ENCODE results near the gene MYL6B. TPM values are rescaled to one million over a fixed set of nuclear protein-coding genes. Genes with fewer than 3 reads are reported as not detected.

The MYL6B gene
- total and polyA plus RNA-seq, 3 experiments from 2014 or later: 6.2 to 70.0 (median 68.6) TPM

GRCh38 chr12:56188778-56189098, 36.4 kb downstream of the MYL6B start:
- Mint-ChIP-seq H3K9me3 (no peaks in the 10 kb centered on the region), H3K27ac (peak overlapping the region; percentile 85 to 98 (median 92)), H3K4me1 (peaks cover 40 to 54% (median 52%) of the 10 kb centered on the region in 3 donors), H3K27me3 (peaks cover 0 to 8% of the 10 kb centered on the region in 2 donors), H3K4me3 (peak overlapping the region; percentile 86 to 92 (median 88)), H3K36me3 (peaks cover 0 to 46% (median 7%) of the 10 kb centered on the region in 3 donors)
- ChIA-PET CTCF (interaction anchor here (0.8 to 6.4 kb wide), 24 partner anchors 8 to 450 kb away, joined by 3 to 121 read pairs (median 8); partner anchors contain the start of genes CS, ESYT1, MYL6 and RNF41), POLR2A (interaction anchor here (1.1 to 4.8 kb wide), 10 partner anchors 28 to 450 kb away, joined by 3 to 60 read pairs (median 11); partner anchors contain the start of genes ESYT1, MYL6, MYL6B and PA2G4)
- Histone ChIP-seq H3K4me3 (ENCODE audit: low read length) (peak overlapping the region; percentile 46), H3K36me3 (ENCODE audit: insufficient read depth, low read length) (peaks cover 25% of the 10 kb centered on the region), H3K4me1 (ENCODE audit: insufficient read depth, low read length) (peaks cover 31% of the 10 kb centered on the region), H3K27me3 (ENCODE audit: insufficient read depth, low read length, poor library complexity, severe bottlenecking) (no peaks in the 10 kb centered on the region), H3K9me3 (ENCODE audit: low read length) (no peaks in the 10 kb centered on the region), H3K27ac (ENCODE audit: low read depth, low read length) (peak overlapping the region; percentile 75)
- peak in 2 of 5 donors; percentile 13 to 42 for DNase-seq

GRCh38 chr12:56189099-56189917, 36.9 kb downstream of the MYL6B start, which contains the start of gene SMARCC2:
TSS of gene SMARCC2 (minus strand) at chr12:56189483. CDS start at chr12:56189461, 22 bp downstream.
- Mint-ChIP-seq H3K27ac (peak within 1 kb of the TSS; percentile 93 to 100 (median 98)), H3K9me3 (no peaks in the 10 kb centered on the region), H3K4me1 (peaks cover 40 to 54% (median 52%) of the 10 kb centered on the region in 3 donors), H3K27me3 (peaks cover 0 to 8% of the 10 kb centered on the region in 2 donors), H3K4me3 (peak within 1 kb of the TSS; percentile 92 to 99 (median 97)), H3K36me3 (peaks cover 0 to 40% (median 5%) of the 10 kb centered on the region in 3 donors)
- Histone ChIP-seq H3K36me3 (ENCODE audit: insufficient read depth, low read length) (peaks cover 20% of the 10 kb centered on the region), H3K9me3 (ENCODE audit: low read length) (no peaks in the 10 kb centered on the region), H3K27me3 (ENCODE audit: insufficient read depth, low read length, poor library complexity, severe bottlenecking) (no peaks in the 10 kb centered on the region), H3K27ac (ENCODE audit: low read depth, low read length) (peak within 1 kb of the TSS; percentile 84), H3K4me3 (ENCODE audit: low read length) (peak within 1 kb of the TSS; percentile 95), H3K4me1 (ENCODE audit: insufficient read depth, low read length) (peaks cover 31% of the 10 kb centered on the region)
- ChIA-PET POLR2A (interaction anchor here (0.5 to 4.8 kb wide), 23 partner anchors 9 to 473 kb away, joined by 3 to 60 read pairs (median 5); partner anchors contain the start of genes CD63, CNPY2, ESYT1 and MYL6), CTCF (interaction anchor here (0.7 to 6.4 kb wide), 54 partner anchors 8 to 453 kb away, joined by 3 to 121 read pairs (median 5); partner anchors contain the start of genes ANKRD52, CNPY2, CS and ESYT1)
- DNase-seq: peak; percentile 80 to 90 (median 84)

- peak overlapping the region; percentile 93 to 100 (median 98) for H3K27ac Mint-ChIP-seq
- POLR2A ChIA-PET: interaction anchor here (0.6 to 4.8 kb wide), 23 partner anchors 10 to 474 kb away, joined by 3 to 60 read pairs (median 5); partner anchors contain the start of genes CD63, CNPY2, ESYT1 and MYL6
- Histone ChIP-seq H3K27ac (ENCODE audit: low read depth, low read length) (peak overlapping the region; percentile 84), H3K36me3 (ENCODE audit: insufficient read depth, low read length) (peaks cover 13% of the 10 kb centered on the region), H3K27me3 (ENCODE audit: insufficient read depth, low read length, poor library complexity, severe bottlenecking) (no peaks in the 10 kb centered on the region), H3K4me1 (ENCODE audit: insufficient read depth, low read length) (peaks cover 31% of the 10 kb centered on the region), H3K9me3 (ENCODE audit: low read length) (no peaks in the 10 kb centered on the region), H3K4me3 (ENCODE audit: low read length) (peak overlapping the region; percentile 95)
- DNase-seq: peak; percentile 54 to 78 (median 68)
- H3K27me3 Mint-ChIP-seq: peaks cover 0 to 8% of the 10 kb centered on the region in 2 donors
- H3K9me3 Mint-ChIP-seq: no peaks in the 10 kb centered on the region
- H3K36me3 Mint-ChIP-seq: peaks cover 0 to 32% (median 3%) of the 10 kb centered on the region in 3 donors
- peak overlapping the region; percentile 92 to 99 (median 97) for H3K4me3 Mint-ChIP-seq
- CTCF ChIA-PET: interaction anchor here (0.7 to 6.4 kb wide), 51 partner anchors 8 to 454 kb away, joined by 3 to 121 read pairs (median 5); partner anchors contain the start of genes ANKRD52, CNPY2, CS and ESYT1
- H3K4me1 Mint-ChIP-seq: peaks cover 40 to 54% (median 49%) of the 10 kb centered on the region in 3 donors
These were observed 37.7 kb downstream of the MYL6B start for GRCh38 chr12:56189918-56190694.

GRCh38 chr12:56190695-56191155, 38.3 kb downstream of the MYL6B start:
- Mint-ChIP-seq H3K4me1 (peaks cover 40 to 53% (median 48%) of the 10 kb centered on the region in 3 donors), H3K9me3 (no peaks in the 10 kb centered on the region), H3K27me3 (peaks cover 0 to 8% of the 10 kb centered on the region in 2 donors), H3K27ac (peak overlapping the region; percentile 93 to 100 (median 98)), H3K4me3 (peak overlapping the region; percentile 92 to 99 (median 97)), H3K36me3 (peaks cover 0 to 26% (median 3%) of the 10 kb centered on the region in 3 donors)
- Histone ChIP-seq H3K27ac (ENCODE audit: low read depth, low read length) (peak overlapping the region; percentile 84), H3K36me3 (ENCODE audit: insufficient read depth, low read length) (peaks cover 11% of the 10 kb centered on the region), H3K4me3 (ENCODE audit: low read length) (peak overlapping the region; percentile 36), H3K4me1 (ENCODE audit: insufficient read depth, low read length) (peaks cover 31% of the 10 kb centered on the region), H3K9me3 (ENCODE audit: low read length) (no peaks in the 10 kb centered on the region), H3K27me3 (ENCODE audit: insufficient read depth, low read length, poor library complexity, severe bottlenecking) (no peaks in the 10 kb centered on the region)
- POLR2A ChIA-PET: interaction anchor here (0.6 to 4.8 kb wide), 7 partner anchors 29 to 446 kb away, joined by 3 to 60 read pairs (median 3); partner anchors contain the start of genes ESYT1, RPL41 and ZC3H10
- peak in 1 of 5 donors; percentile 10 for DNase-seq
- CTCF ChIA-PET: interaction anchor here (1.2 to 6.4 kb wide), 13 partner anchors 11 to 274 kb away, joined by 3 to 121 read pairs (median 11); partner anchors contain the start of genes ANKRD52, CNPY2, ESYT1 and PA2G4

- Histone ChIP-seq H3K27me3 (ENCODE audit: insufficient read depth, low read length, poor library complexity, severe bottlenecking) (no peaks in the 10 kb centered on the region), H3K27ac (ENCODE audit: low read depth, low read length) (no peak overlapping the region), H3K4me3 (ENCODE audit: low read length) (no peak overlapping the region), H3K4me1 (ENCODE audit: insufficient read depth, low read length) (peaks cover 24% of the 10 kb centered on the region), H3K36me3 (ENCODE audit: insufficient read depth, low read length) (no peaks in the 10 kb centered on the region), H3K9me3 (ENCODE audit: low read length) (no peaks in the 10 kb centered on the region)
- H3K4me3 Mint-ChIP-seq: peak overlapping the region in 5 of 7 donors; percentile 2 to 81 (median 26)
- H3K27me3 Mint-ChIP-seq: peaks cover 0 to 8% of the 10 kb centered on the region in 2 donors
- H3K9me3 Mint-ChIP-seq: no peaks in the 10 kb centered on the region
- peaks cover 30 to 37% (median 34%) of the 10 kb centered on the region in 3 donors for H3K4me1 Mint-ChIP-seq
- peak overlapping the region in 5 of 8 donors; percentile 43 to 90 (median 76) for H3K27ac Mint-ChIP-seq
- DNase-seq: no peak
- peaks cover 0 to 14% (median 3%) of the 10 kb centered on the region in 3 donors for H3K36me3 Mint-ChIP-seq
- ChIA-PET CTCF (interaction anchor here (0.9 to 6.4 kb wide), 9 partner anchors 11 to 280 kb away, joined by 3 to 121 read pairs (median 5); partner anchors contain the start of genes ANKRD52, ESYT1, RNF41 and RPL41), POLR2A (interaction anchor here (0.8 kb wide), 1 partner anchor 14 kb away, joined by 3 read pairs; no protein-coding TSS in a partner anchor)
These were observed 40.2 kb downstream of the MYL6B start for GRCh38 chr12:56192582-56192981.

- ChIA-PET POLR2A (no interaction called here), CTCF (interaction anchor here (0.9 to 6.4 kb wide), 7 partner anchors 22 to 271 kb away, joined by 3 to 121 read pairs (median 5); partner anchors contain the start of genes ESYT1, RNF41, RPL41 and TIMELESS)
- Histone ChIP-seq H3K4me1 (ENCODE audit: insufficient read depth, low read length) (peaks cover 19% of the 10 kb centered on the region), H3K27ac (ENCODE audit: low read depth, low read length) (no peak overlapping the region), H3K4me3 (ENCODE audit: low read length) (no peak overlapping the region), H3K9me3 (ENCODE audit: low read length) (no peaks in the 10 kb centered on the region), H3K36me3 (ENCODE audit: insufficient read depth, low read length) (no peaks in the 10 kb centered on the region), H3K27me3 (ENCODE audit: insufficient read depth, low read length, poor library complexity, severe bottlenecking) (no peaks in the 10 kb centered on the region)
- Mint-ChIP-seq H3K27ac (peak overlapping the region in 7 of 8 donors; percentile 43 to 90 (median 76)), H3K4me1 (peaks cover 24 to 32% (median 29%) of the 10 kb centered on the region in 3 donors), H3K27me3 (peaks cover 0 to 8% of the 10 kb centered on the region in 2 donors), H3K36me3 (peaks cover 0 to 14% (median 3%) of the 10 kb centered on the region in 3 donors), H3K4me3 (peak overlapping the region in 3 of 7 donors; percentile 2 to 81 (median 32)), H3K9me3 (no peaks in the 10 kb centered on the region)
- DNase-seq: peak; percentile 53 to 82 (median 69)
These were observed 40.7 kb downstream of the MYL6B start for GRCh38 chr12:56193025-56193578.

Data from CD8-positive, alpha-beta memory T cell (primary cell).